K562 (cell line): ENCODE results near the gene ERN1. TPM values are rescaled to one million over a fixed set of nuclear protein-coding genes. Genes with fewer than 3 reads are reported as not detected.

Experiments used
- HCFC1 ChIP-seq: IDR thresholded peaks from 2 replicates; pipeline ENCODE4 v1.6.1; 2012; ENCODE audit warnings: low read depth, low read length, improper control_type of control experiment
- MAZ ChIP-seq, 2 experiments: fragments of 450-650 bp in 1 of 2; sonication (generic) in 1 of 2; formaldehyde crosslinking; IDR thresholded peaks in 1 of 2; conservative IDR thresholded peaks in 1 of 2; 2 replicates each; pipeline versions ENCODE4 v1.4.0 to v1.5.0; 2020; ENCODE audit warnings: mild to moderate bottlenecking in 1 of 2, missing genetic modification reagents in 1 of 2
- ZNF57 ChIP-seq: fragments of 450-650 bp; formaldehyde crosslinking; IDR thresholded peaks from 2 replicates; pipeline ENCODE4 v1.4.0; 2020; ENCODE audit warnings: mild to moderate bottlenecking, moderate library complexity
- polyA plus RNA-seq, 8 experiments: library from polyadenylated mRNA; depleted of rRNA in 4 of 8; stranded (reverse) in 5 of 8; unstranded in 3 of 8; fragments of >200 nt; fragmentation: Nextera tagmentation in 2 of 8; fragmentation: Illumina TruSeq in 1 of 8; extraction: Ambion mirVana in 2 of 8; extraction: Trizol in 1 of 8; gene quantifications; 2 replicates each; pipeline versions ENCODE4 v1.2.1 to v1.2.3, GENCODE V29; 2011 to 2014; ENCODE audit warnings: inconsistent platforms in 1 of 8, missing spikeins in 1 of 8
- total RNA-seq, 7 experiments: library from RNA; depleted of rRNA in 6 of 7; stranded (reverse); fragments of >200 nt in 6 of 7; fragmentation: Illumina TruSeq in 2 of 7; extraction: Trizol in 2 of 7; gene quantifications; 2 replicates each; pipeline versions ENCODE4 v1.2.1 to v1.2.3, GENCODE V29; 2011 to 2021; ENCODE audit warnings: low replicate concordance in 1 of 7
- TF ChIP-seq, protein P1 (sequence below), 2 experiments: fragments of 450-650 bp; IDR thresholded peaks; 2 replicates each; pipeline ENCODE4 v1.6.1; 2018; ENCODE audit warnings: mild to moderate bottlenecking in 2 of 2, low read depth in 1 of 2; ENCODE audit not compliant: partially characterized antibody in 2 of 2
- TF ChIP-seq, protein P2 (sequence below), 2 experiments: IDR thresholded peaks; 2 replicates each; pipeline ENCODE4 v1.6.1; 2012; ENCODE audit warnings: improper control_type of control experiment in 2 of 2, low read depth in 2 of 2, low read length in 2 of 2, borderline replicate concordance in 1 of 2

ERN1 gene
- total and polyA plus RNA-seq, 9 of the 15 experiments (the other 6 are each of a cell fraction or from before 2014, with no cell fraction given), result 2.1 to 22.5 (median 7.3) TPM

DNA sequence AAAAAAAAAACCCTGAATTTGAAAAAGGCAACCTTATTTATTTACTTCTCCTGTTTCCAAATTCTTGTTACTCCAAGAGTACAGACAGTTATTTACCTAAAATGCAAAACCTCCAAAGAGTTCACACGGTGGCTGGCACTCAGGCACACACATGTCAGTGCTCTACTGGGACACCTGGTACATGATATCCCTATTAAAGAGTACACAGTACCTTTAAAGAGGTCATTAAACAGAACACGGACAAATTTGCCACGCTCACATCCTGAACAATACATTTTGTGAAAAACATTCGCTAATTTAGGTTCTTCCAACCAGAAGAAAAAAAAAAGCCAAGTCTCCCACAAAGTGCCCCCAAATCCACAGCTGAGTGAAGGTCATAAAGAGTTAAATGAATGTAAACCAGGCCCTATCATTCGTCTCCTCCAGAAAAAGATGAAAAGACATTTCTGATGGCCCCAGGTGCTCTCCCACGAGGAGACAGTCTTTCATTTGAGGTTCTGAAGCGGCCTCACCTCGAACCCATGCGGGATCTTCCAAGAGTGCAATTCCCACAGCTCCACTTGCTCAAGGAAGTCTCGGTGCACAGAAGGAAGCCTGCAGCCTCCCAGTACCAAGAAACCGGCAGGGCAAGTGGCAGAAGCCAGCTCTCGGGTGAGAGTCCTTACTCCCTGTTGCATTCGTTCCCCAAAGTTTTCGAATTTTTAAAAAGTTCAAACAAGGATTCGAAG, 993 bp downstream of the ERN1 start (continued):
- TF ChIP-seq, protein P1, sequence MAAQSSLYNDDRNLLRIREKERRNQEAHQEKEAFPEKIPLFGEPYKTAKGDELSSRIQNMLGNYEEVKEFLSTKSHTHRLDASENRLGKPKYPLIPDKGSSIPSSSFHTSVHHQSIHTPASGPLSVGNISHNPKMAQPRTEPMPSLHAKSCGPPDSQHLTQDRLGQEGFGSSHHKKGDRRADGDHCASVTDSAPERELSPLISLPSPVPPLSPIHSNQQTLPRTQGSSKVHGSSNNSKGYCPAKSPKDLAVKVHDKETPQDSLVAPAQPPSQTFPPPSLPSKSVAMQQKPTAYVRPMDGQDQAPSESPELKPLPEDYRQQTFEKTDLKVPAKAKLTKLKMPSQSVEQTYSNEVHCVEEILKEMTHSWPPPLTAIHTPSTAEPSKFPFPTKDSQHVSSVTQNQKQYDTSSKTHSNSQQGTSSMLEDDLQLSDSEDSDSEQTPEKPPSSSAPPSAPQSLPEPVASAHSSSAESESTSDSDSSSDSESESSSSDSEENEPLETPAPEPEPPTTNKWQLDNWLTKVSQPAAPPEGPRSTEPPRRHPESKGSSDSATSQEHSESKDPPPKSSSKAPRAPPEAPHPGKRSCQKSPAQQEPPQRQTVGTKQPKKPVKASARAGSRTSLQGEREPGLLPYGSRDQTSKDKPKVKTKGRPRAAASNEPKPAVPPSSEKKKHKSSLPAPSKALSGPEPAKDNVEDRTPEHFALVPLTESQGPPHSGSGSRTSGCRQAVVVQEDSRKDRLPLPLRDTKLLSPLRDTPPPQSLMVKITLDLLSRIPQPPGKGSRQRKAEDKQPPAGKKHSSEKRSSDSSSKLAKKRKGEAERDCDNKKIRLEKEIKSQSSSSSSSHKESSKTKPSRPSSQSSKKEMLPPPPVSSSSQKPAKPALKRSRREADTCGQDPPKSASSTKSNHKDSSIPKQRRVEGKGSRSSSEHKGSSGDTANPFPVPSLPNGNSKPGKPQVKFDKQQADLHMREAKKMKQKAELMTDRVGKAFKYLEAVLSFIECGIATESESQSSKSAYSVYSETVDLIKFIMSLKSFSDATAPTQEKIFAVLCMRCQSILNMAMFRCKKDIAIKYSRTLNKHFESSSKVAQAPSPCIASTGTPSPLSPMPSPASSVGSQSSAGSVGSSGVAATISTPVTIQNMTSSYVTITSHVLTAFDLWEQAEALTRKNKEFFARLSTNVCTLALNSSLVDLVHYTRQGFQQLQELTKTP (IDR thresholded peaks at IDR 0.05; ENCODE audit: low read depth in 1 of 2, partially characterized antibody in 2 of 2), result peak in 1 of 2 experiments; percentile 72
- TF ChIP-seq ZNF57 (CRISPR knock-in tag) (no peak), HCFC1 (no peak), MAZ (CRISPR knock-in tag; conservative IDR thresholded peaks at IDR 0.05 in 1 of 2, IDR thresholded peaks at IDR 0.05 in 1 of 2) (0 out of 4 replicates have a peak, but pooled peaks of 1 of the 2 experiments have one; percentile 10)
- TF ChIP-seq, protein P2, sequence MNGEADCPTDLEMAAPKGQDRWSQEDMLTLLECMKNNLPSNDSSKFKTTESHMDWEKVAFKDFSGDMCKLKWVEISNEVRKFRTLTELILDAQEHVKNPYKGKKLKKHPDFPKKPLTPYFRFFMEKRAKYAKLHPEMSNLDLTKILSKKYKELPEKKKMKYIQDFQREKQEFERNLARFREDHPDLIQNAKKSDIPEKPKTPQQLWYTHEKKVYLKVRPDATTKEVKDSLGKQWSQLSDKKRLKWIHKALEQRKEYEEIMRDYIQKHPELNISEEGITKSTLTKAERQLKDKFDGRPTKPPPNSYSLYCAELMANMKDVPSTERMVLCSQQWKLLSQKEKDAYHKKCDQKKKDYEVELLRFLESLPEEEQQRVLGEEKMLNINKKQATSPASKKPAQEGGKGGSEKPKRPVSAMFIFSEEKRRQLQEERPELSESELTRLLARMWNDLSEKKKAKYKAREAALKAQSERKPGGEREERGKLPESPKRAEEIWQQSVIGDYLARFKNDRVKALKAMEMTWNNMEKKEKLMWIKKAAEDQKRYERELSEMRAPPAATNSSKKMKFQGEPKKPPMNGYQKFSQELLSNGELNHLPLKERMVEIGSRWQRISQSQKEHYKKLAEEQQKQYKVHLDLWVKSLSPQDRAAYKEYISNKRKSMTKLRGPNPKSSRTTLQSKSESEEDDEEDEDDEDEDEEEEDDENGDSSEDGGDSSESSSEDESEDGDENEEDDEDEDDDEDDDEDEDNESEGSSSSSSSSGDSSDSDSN (IDR thresholded peaks at IDR 0.05; ENCODE audit: borderline replicate concordance in 1 of 2, low read depth in 2 of 2, low read length in 2 of 2), result peak in 1 of 2 experiments; percentile 17; a peak in 2 of 4 replicates
- TF ChIP-seq, all 486 proteins: peak for 8
